Ascending aorta (tissue), 2 donors: ENCODE data around the gene TMEM154. TPM values are rescaled to one million over a fixed set of nuclear protein-coding genes. Genes with fewer than 3 reads are reported as not detected.

Experiments
- DNase-seq, 2 donors: peaks; one replicate each; pipeline ENCODE4 v3.0.0-alpha.2; 2019; ENCODE audit warnings: low spot score in 2 of 2
- H3K27ac ChIP-seq, 2 donors: fragments of 200-600 bp; sonication (generic); one replicate each; pipeline ENCODE4 v1.5.1; 2016 to 2017; ENCODE audit warnings: mild to moderate bottlenecking in 1 of 2
- H3K27me3 ChIP-seq: fragments of 200-600 bp; sonication (generic); one replicate; pipeline ENCODE4 v1.5.1; 2017
- H3K36me3 ChIP-seq, 2 donors: fragments of 200-600 bp; sonication (generic); one replicate each; pipeline ENCODE4 v1.5.1; 2016
- H3K4me1 ChIP-seq, 2 donors: fragments of 200-600 bp; sonication (generic); one replicate each; pipeline ENCODE4 v1.5.1; 2016 to 2017; ENCODE audit warnings: mild to moderate bottlenecking in 1 of 2
- H3K4me3 ChIP-seq, 2 donors: fragments of 200-600 bp; sonication (generic); one replicate each; pipeline ENCODE4 v1.5.1; 2016 to 2017; ENCODE audit warnings: mild to moderate bottlenecking in 1 of 2
- H3K9me3 ChIP-seq, 2 donors: fragments of 200-600 bp; sonication (generic); one replicate each; pipeline ENCODE4 v1.5.1; 2016
- CTCF ChIP-seq, 3 experiments: fragments of 200-600 bp in 2 of 3; fragments of 450-650 bp in 1 of 3; sonication (generic) in 2 of 3; IDR thresholded peaks; one replicate each; pipeline ENCODE4 v1.5.1; 2016 to 2019; ENCODE audit warnings: antibody characterized with exemption in 3 of 3, mild to moderate bottlenecking in 1 of 3, moderate library complexity in 1 of 3
- intact Hi-C: fragments of 100-400 bp; cut with DNase I; formaldehyde crosslinking; loops from one replicate; pipeline ENCODE4 v1.15.1; 2023
- total RNA-seq: library from RNA; depleted of rRNA; stranded (reverse); fragments of >200 nt; gene quantifications from one replicate; pipeline ENCODE4 v1.1.0, GENCODE V29; 2016

Gene TMEM154
- total RNA-seq, 1 donor from 2014 or later: 1.4 TPM

- H3K36me3 ChIP-seq: no peaks in the 10 kb centered on the region
- no peak for DNase-seq
- no peaks in the 10 kb centered on the region for H3K4me1 ChIP-seq
- H3K4me3 ChIP-seq: no peak overlapping the region
- intact Hi-C loops: no loop called here
- no peaks in the 10 kb centered on the region for H3K27me3 ChIP-seq
- TF ChIP-seq CTCF (IDR thresholded peaks at IDR 0.05): no peak
- no peak overlapping the region for H3K27ac ChIP-seq
- H3K9me3 ChIP-seq: no peaks in the 10 kb centered on the region
These were observed 1.3 kb upstream of the TMEM154 start for GRCh38 chr4:152680988-152681603.

GRCh38 chr4:152678841-152679240 lies 956 bp downstream of the TMEM154 start:
- no peak for TF ChIP-seq CTCF (IDR thresholded peaks at IDR 0.05)
- Histone ChIP-seq H3K4me3 (no peak overlapping the region), H3K27ac (no peak overlapping the region), H3K36me3 (no peaks in the 10 kb centered on the region), H3K27me3 (no peaks in the 10 kb centered on the region), H3K9me3 (no peaks in the 10 kb centered on the region), H3K4me1 (no peaks in the 10 kb centered on the region)
- intact Hi-C loops: no loop called here
- DNase-seq: no peak

DNA sequence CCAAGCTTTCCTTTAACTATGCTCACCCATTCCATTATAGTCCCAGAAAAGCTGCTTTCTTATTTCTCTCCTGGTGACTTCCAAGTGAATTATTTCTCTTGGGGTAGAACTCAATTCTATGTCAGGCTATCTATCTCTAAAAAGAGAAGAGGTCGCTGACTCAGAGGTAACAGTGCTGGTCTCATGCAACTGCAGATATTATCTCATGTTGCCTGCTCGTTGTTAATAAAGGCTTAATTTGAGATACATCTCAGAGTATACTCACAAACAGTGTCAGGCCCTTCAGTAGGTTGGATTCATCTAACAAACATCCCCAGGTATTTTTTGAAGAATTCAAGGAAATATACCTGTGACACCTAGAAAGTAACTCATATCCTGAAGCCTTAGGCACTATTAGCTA lies 2.7 kb downstream of the TMEM154 start:
- intact Hi-C loops: no loop called here

GRCh38 chr4:152676052-152676854 lies 3.5 kb downstream of the TMEM154 start:
- H3K27me3 ChIP-seq: no peaks in the 10 kb centered on the region
- H3K4me1 ChIP-seq: no peaks in the 10 kb centered on the region
- no peak for TF ChIP-seq CTCF (IDR thresholded peaks at IDR 0.05)
- H3K9me3 ChIP-seq: no peaks in the 10 kb centered on the region
- no peak for DNase-seq
- no peaks in the 10 kb centered on the region for H3K36me3 ChIP-seq
- H3K27ac ChIP-seq: no peak overlapping the region
- intact Hi-C loops: no loop called here
- H3K4me3 ChIP-seq: no peak overlapping the region

More for the DNA sequence above, 2.7 kb downstream of the TMEM154 start:
- no peaks in the 10 kb centered on the region for H3K36me3 ChIP-seq
- no peak for DNase-seq
- no peak for TF ChIP-seq CTCF (IDR thresholded peaks at IDR 0.05)
- H3K27ac ChIP-seq: no peak overlapping the region
- no peak overlapping the region for H3K4me3 ChIP-seq
- no peaks in the 10 kb centered on the region for H3K4me1 ChIP-seq
- H3K27me3 ChIP-seq: no peaks in the 10 kb centered on the region
- no peaks in the 10 kb centered on the region for H3K9me3 ChIP-seq

DNA sequence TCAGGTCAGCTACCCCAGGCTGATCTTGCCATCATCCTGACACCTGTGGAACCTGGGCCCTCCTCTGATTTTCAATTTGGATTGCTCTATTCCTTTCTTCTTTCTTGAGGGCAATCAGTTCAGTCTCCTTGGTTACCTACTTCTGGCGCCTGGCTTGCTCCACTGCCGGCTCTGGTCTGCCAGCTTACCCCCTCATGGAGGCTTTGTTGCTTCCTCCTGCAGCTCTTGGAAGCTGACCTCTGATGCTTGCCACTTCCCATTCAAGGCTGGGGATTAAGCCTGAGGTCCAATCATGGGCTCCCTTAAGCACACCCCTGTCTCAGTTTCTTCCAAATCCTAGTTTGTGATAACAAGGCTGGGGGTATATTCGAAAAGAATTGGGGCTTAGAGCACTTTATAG lies 5.4 kb downstream of the TMEM154 start:
- no peaks in the 10 kb centered on the region for H3K27me3 ChIP-seq
- no peak for DNase-seq
- no peak overlapping the region for H3K27ac ChIP-seq
- no peaks in the 10 kb centered on the region for H3K36me3 ChIP-seq
- intact Hi-C loops: no loop called here
- no peaks in the 10 kb centered on the region for H3K9me3 ChIP-seq
- H3K4me1 ChIP-seq: no peaks in the 10 kb centered on the region
- TF ChIP-seq CTCF (IDR thresholded peaks at IDR 0.05): no peak
- no peak overlapping the region for H3K4me3 ChIP-seq
